Measurements from ENCODE around the gene FCHSD2. TPM values are rescaled to one million over a fixed set of nuclear protein-coding genes. Genes with fewer than 3 reads are reported as not detected.

The FCHSD2 gene
- total and polyA plus RNA-seq, 2 of the 13 experiments (the other 11 are each of a cell fraction or from before 2014, with no cell fraction given) = 20.5 to 24.8 TPM

DNA sequence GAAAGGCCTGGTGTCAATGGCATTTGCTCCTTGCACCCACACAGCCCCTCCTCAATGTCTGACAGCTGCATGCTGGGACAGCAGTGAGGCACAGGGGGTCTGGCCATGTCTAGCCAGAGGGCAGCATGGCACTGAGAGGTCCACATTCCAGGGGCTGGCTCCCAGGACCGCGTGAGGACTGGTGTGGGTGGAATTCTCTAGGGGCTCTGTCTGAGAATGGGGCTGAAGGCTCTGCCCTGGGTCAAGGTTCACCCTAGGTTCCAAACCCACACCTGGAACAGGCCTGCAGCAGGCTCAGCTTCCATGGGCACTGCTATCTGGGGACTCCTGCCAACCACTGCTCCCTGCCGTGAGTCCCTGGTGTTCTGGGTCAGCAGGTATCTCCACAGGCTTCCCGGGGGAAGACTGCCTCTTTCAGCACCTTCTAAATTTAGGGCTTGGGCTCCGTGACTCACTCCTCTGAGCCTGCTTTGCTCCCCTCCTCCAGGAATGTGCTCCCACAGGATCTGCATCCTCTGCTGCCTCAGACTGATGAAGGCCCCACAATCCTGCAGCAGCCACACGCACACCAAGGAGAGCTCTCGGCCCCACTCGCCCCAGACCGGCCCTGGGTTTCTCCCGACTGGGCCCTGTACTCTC lies 352.5 kb downstream of the FCHSD2 start (continued):
- TF ChIP-seq, protein P1, sequence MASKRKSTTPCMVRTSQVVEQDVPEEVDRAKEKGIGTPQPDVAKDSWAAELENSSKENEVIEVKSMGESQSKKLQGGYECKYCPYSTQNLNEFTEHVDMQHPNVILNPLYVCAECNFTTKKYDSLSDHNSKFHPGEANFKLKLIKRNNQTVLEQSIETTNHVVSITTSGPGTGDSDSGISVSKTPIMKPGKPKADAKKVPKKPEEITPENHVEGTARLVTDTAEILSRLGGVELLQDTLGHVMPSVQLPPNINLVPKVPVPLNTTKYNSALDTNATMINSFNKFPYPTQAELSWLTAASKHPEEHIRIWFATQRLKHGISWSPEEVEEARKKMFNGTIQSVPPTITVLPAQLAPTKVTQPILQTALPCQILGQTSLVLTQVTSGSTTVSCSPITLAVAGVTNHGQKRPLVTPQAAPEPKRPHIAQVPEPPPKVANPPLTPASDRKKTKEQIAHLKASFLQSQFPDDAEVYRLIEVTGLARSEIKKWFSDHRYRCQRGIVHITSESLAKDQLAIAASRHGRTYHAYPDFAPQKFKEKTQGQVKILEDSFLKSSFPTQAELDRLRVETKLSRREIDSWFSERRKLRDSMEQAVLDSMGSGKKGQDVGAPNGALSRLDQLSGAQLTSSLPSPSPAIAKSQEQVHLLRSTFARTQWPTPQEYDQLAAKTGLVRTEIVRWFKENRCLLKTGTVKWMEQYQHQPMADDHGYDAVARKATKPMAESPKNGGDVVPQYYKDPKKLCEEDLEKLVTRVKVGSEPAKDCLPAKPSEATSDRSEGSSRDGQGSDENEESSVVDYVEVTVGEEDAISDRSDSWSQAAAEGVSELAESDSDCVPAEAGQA (IDR thresholded peaks at IDR 0.05; ENCODE audit: low read depth) = no peak
- TF ChIP-seq, protein P1 (CRISPR knock-in tag; IDR thresholded peaks at IDR 0.05; ENCODE audit: borderline replicate concordance) = no peak
- TF ChIP-seq HMGA1 (CRISPR knock-in tag; conservative IDR thresholded peaks at IDR 0.05) (no peak), TEAD3 (CRISPR knock-in tag; optimal IDR thresholded peaks at IDR 0.05; ENCODE audit: borderline replicate concordance) (peak; percentile 88), SP4 (CRISPR knock-in tag; IDR thresholded peaks at IDR 0.05) (peak; percentile 31; the same call in 1 of the 2 replicates), ZNF17 (CRISPR knock-in tag; IDR thresholded peaks at IDR 0.05) (no peak), TBX2 (CRISPR knock-in tag; IDR thresholded peaks at IDR 0.05; ENCODE audit: borderline replicate concordance) (peak; percentile 53; the same call in 1 of the 2 replicates), ZNF383 (CRISPR knock-in tag; IDR thresholded peaks at IDR 0.05; ENCODE audit: borderline replicate concordance) (0 out of 2 replicates have a peak, but pooled peaks have one; percentile 74), MYC (CRISPR knock-in tag; IDR thresholded peaks at IDR 0.05; ENCODE audit: borderline replicate concordance) (peak; percentile 48; the same call in 1 of the 2 replicates), ZNF263 (CRISPR knock-in tag; IDR thresholded peaks at IDR 0.05) (peak; percentile 95), HNRNPL (IDR thresholded peaks at IDR 0.05; ENCODE audit: low read depth, low read length) (peak; percentile 87), HDAC1 (CRISPR knock-in tag; IDR thresholded peaks at IDR 0.05) (peak; percentile 28; the same call in 1 of the 2 replicates), ZNF772 (CRISPR knock-in tag; IDR thresholded peaks at IDR 0.05) (0 out of 2 replicates have a peak, but pooled peaks have one; percentile 25)
- TF ChIP-seq, protein P2, sequence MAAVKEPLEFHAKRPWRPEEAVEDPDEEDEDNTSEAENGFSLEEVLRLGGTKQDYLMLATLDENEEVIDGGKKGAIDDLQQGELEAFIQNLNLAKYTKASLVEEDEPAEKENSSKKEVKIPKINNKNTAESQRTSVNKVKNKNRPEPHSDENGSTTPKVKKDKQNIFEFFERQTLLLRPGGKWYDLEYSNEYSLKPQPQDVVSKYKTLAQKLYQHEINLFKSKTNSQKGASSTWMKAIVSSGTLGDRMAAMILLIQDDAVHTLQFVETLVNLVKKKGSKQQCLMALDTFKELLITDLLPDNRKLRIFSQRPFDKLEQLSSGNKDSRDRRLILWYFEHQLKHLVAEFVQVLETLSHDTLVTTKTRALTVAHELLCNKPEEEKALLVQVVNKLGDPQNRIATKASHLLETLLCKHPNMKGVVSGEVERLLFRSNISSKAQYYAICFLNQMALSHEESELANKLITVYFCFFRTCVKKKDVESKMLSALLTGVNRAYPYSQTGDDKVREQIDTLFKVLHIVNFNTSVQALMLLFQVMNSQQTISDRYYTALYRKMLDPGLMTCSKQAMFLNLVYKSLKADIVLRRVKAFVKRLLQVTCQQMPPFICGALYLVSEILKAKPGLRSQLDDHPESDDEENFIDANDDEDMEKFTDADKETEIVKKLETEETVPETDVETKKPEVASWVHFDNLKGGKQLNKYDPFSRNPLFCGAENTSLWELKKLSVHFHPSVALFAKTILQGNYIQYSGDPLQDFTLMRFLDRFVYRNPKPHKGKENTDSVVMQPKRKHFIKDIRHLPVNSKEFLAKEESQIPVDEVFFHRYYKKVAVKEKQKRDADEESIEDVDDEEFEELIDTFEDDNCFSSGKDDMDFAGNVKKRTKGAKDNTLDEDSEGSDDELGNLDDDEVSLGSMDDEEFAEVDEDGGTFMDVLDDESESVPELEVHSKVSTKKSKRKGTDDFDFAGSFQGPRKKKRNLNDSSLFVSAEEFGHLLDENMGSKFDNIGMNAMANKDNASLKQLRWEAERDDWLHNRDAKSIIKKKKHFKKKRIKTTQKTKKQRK (IDR thresholded peaks at IDR 0.05; ENCODE audit: low read length) = no peak
- TF ChIP-seq, protein P3, sequence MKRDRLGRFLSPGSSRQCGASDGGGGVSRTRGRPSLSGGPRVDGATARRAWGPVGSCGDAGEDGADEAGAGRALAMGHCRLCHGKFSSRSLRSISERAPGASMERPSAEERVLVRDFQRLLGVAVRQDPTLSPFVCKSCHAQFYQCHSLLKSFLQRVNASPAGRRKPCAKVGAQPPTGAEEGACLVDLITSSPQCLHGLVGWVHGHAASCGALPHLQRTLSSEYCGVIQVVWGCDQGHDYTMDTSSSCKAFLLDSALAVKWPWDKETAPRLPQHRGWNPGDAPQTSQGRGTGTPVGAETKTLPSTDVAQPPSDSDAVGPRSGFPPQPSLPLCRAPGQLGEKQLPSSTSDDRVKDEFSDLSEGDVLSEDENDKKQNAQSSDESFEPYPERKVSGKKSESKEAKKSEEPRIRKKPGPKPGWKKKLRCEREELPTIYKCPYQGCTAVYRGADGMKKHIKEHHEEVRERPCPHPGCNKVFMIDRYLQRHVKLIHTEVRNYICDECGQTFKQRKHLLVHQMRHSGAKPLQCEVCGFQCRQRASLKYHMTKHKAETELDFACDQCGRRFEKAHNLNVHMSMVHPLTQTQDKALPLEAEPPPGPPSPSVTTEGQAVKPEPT (CRISPR knock-in tag; IDR thresholded peaks at IDR 0.05; ENCODE audit: low read depth) = 0 out of 2 replicates have a peak, but pooled peaks have one; percentile 58
- TF ChIP-seq, protein P4, sequence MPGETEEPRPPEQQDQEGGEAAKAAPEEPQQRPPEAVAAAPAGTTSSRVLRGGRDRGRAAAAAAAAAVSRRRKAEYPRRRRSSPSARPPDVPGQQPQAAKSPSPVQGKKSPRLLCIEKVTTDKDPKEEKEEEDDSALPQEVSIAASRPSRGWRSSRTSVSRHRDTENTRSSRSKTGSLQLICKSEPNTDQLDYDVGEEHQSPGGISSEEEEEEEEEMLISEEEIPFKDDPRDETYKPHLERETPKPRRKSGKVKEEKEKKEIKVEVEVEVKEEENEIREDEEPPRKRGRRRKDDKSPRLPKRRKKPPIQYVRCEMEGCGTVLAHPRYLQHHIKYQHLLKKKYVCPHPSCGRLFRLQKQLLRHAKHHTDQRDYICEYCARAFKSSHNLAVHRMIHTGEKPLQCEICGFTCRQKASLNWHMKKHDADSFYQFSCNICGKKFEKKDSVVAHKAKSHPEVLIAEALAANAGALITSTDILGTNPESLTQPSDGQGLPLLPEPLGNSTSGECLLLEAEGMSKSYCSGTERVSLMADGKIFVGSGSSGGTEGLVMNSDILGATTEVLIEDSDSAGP (CRISPR knock-in tag; IDR thresholded peaks at IDR 0.05; ENCODE audit: borderline replicate concordance) = peak; percentile 35; the same call in 1 of the 2 replicates
